Activated T-cell treated with anti-CD3 and anti-CD28 coated beads for 48 hours (primary cell): ENCODE data around the gene ZDHHC8.

Source experiments
- DNase-seq: peaks from one replicate; pipeline ENCODE4 v3.0.0-alpha.2; 2020; ENCODE audit warnings: low read depth

ZDHHC8 gene

GRCh38 chr22:20196094-20196842 is 64.7 kb downstream of the ZDHHC8 start:
- no peak for DNase-seq
